Measurements from ENCODE around the gene SLC16A12. TPM values are rescaled to one million over a fixed set of nuclear protein-coding genes. Genes with fewer than 3 reads are reported as not detected.

The SLC16A12 gene
- total and polyA plus RNA-seq, 2 donors from 2014 or later = 19.0 to 38.8 TPM

DNA sequence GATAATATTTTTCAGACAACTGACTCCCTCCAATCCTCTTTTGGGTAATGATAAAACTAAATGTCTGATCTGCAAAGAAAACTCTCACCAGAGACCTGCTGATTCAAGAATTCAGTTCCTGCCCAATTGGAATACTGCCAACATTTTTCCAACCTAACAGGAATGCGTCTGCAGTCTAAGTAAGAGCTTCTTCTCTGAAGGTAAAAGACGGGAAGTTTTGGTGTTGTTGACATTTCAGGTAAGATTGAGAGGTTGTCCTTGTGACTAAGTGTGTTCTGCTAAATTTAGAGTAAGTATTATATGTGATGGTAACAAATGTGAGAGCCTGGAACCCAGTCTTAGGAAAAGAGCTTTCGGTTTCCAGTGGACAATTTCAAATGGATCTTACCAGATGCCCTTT lies 103.4 kb downstream of the SLC16A12 start:
- Histone ChIP-seq H3K27me3 (ENCODE audit: control insufficient read depth, insufficient read depth, low read length) (no peaks in the 10 kb centered on the region), H3K4me3 (ENCODE audit: low read length in 3 of 3) (peak overlapping the region in 1 of 3 donors; percentile 46), H3K9me3 (ENCODE audit: control insufficient read depth in 2 of 3, insufficient read depth in 1 of 3, low read length in 3 of 3) (no peaks in the 10 kb centered on the region), H3K9ac (ENCODE audit: low read length in 3 of 3) (peak overlapping the region in 1 of 3 donors; percentile 49), H3K36me3 (ENCODE audit: control insufficient read depth in 2 of 3, insufficient read depth in 3 of 3, low read length in 3 of 3) (peaks cover 0 to 3% (median 0%) of the 10 kb centered on the region in 3 donors), H3K27ac (ENCODE audit: low read depth in 2 of 2, low read length in 2 of 2) (peak overlapping the region; percentile 66 to 71), H3K4me1 (ENCODE audit: control insufficient read depth in 2 of 3, insufficient read depth in 2 of 3, low read depth in 1 of 3, low read length in 3 of 3) (peaks cover 0 to 27% (median 0%) of the 10 kb centered on the region in 3 donors)
- FAIRE-seq (peak; percentile 90), DNase-seq (peak in 2 of 5 donors; percentile 49 to 78)
- TF ChIP-seq CTCF (IDR thresholded peaks at IDR 0.05; ENCODE audit: borderline replicate concordance, extremely low read depth, insufficient read depth) = no peak
- intact Hi-C loops (cut with DNase I) = no loop called here

- Histone ChIP-seq H3K9ac (ENCODE audit: low read length in 3 of 3) (peak overlapping the region in 1 of 3 donors; percentile 37), H3K4me1 (ENCODE audit: control insufficient read depth in 2 of 3, insufficient read depth in 2 of 3, low read depth in 1 of 3, low read length in 3 of 3) (peaks cover 0 to 45% (median 4%) of the 10 kb centered on the region in 3 donors), H3K27me3 (ENCODE audit: control insufficient read depth, insufficient read depth, low read length) (no peaks in the 10 kb centered on the region), H3K4me3 (ENCODE audit: low read length in 3 of 3) (no peak overlapping the region), H3K27ac (ENCODE audit: low read depth in 2 of 2, low read length in 2 of 2) (peak overlapping the region in 1 of 2 donors; percentile 23), H3K36me3 (ENCODE audit: control insufficient read depth in 2 of 3, insufficient read depth in 3 of 3, low read length in 3 of 3) (no peaks in the 10 kb centered on the region), H3K9me3 (ENCODE audit: control insufficient read depth in 2 of 3, insufficient read depth in 1 of 3, low read length in 3 of 3) (no peaks in the 10 kb centered on the region)
- no peak for TF ChIP-seq CTCF (IDR thresholded peaks at IDR 0.05; ENCODE audit: borderline replicate concordance, extremely low read depth, insufficient read depth)
- FAIRE-seq = no peak
- intact Hi-C loops (cut with DNase I) = loop anchor here (5.0 kb wide), 1 partner anchor 133 kb away; no protein-coding TSS in a partner anchor
- DNase-seq = no peak
These were observed 106.5 kb downstream of the SLC16A12 start for GRCh38 chr10:89428877-89429276.

GRCh38 chr10:89427629-89428028 lies 107.8 kb downstream of the SLC16A12 start:
- no peak overlapping the region for H3K9ac ChIP-seq (ENCODE audit: low read length in 3 of 3)
- no peak overlapping the region for H3K4me3 ChIP-seq (ENCODE audit: low read length in 3 of 3)
- H3K9me3 ChIP-seq (ENCODE audit: control insufficient read depth in 2 of 3, insufficient read depth in 1 of 3, low read length in 3 of 3) = no peaks in the 10 kb centered on the region
- DNase-seq (no peak), FAIRE-seq (no peak)
- no peak overlapping the region for H3K27ac ChIP-seq (ENCODE audit: low read depth in 2 of 2, low read length in 2 of 2)
- H3K36me3 ChIP-seq (ENCODE audit: control insufficient read depth in 2 of 3, insufficient read depth in 3 of 3, low read length in 3 of 3) = no peaks in the 10 kb centered on the region
- no peaks in the 10 kb centered on the region for H3K27me3 ChIP-seq (ENCODE audit: control insufficient read depth, insufficient read depth, low read length)
- intact Hi-C loops (cut with DNase I) = loop anchor here (5.0 kb wide), 1 partner anchor 135 kb away; no protein-coding TSS in a partner anchor
- TF ChIP-seq CTCF (IDR thresholded peaks at IDR 0.05; ENCODE audit: borderline replicate concordance, extremely low read depth, insufficient read depth) = no peak
- H3K4me1 ChIP-seq (ENCODE audit: control insufficient read depth in 2 of 3, insufficient read depth in 2 of 3, low read depth in 1 of 3, low read length in 3 of 3) = peaks cover 0 to 45% (median 4%) of the 10 kb centered on the region in 3 donors
